Endothelial cell of umbilical vein (primary cell): Measurements from ENCODE around the gene BTN2A1. TPM values are rescaled to one million over a fixed set of nuclear protein-coding genes. Genes with fewer than 3 reads are reported as not detected.

Experiments
- BruUV-seq: library from RNA; stranded (reverse); fragments of 400-500 nt; replicated peaks from 2 replicates; lab custom pipeline; 2021; lab: Mats Ljungman, UMichigan
- CTCF ChIA-PET: fragments of 300-600, 350-600 bp; sonication (Branson Sonifier 250); formaldehyde crosslinking; loops from one replicate; lab custom pipeline; 2021; ENCODE audit warnings: antibody characterized with exemption, inconsistent platforms; lab: Charles Lee
- POLR2A ChIA-PET: fragments of 300-600, 350-600 bp; sonication (Branson Sonifier 250); formaldehyde crosslinking; loops from one replicate; lab custom pipeline; 2021; ENCODE audit warnings: antibody characterized with exemption, inconsistent platforms; lab: Charles Lee
- DNase-seq: peaks from one replicate; pipeline ENCODE4 v3.0.0-alpha.2; 2011; ENCODE audit warnings: low read depth, low spot score
- FAIRE-seq: peaks from 2 replicates; lab custom pipeline; 2011; peaks lifted over from hg19 to GRCh38; lab: Jason Lieb, UNC
- H2AFZ ChIP-seq: 2 replicates; pipeline ENCODE4 v1.6.0; 2012; ENCODE audit warnings: low read depth, low read length, control low read depth, inconsistent platforms
- H3K27ac ChIP-seq: 2 replicates; pipeline ENCODE4 v1.5.1; 2011; ENCODE audit warnings: low read depth, mild to moderate bottlenecking, control low read depth, low read length, moderate library complexity; ENCODE audit not compliant: insufficient read depth
- H3K27me3 ChIP-seq, 2 experiments: 2 replicates each; pipeline versions ENCODE4 v1.6.0 to v1.6.1; 2011; ENCODE audit warnings: low read length in 2 of 2, mixed read lengths in 1 of 2; ENCODE audit not compliant: control insufficient read depth in 2 of 2, insufficient read depth in 2 of 2
- H3K36me3 ChIP-seq, 2 experiments: 2 replicates in 1 of 2; 3 replicates in 1 of 2; pipeline ENCODE4 v1.5.1; 2011; ENCODE audit warnings: low read length in 2 of 2, mild to moderate bottlenecking in 1 of 2, moderate library complexity in 1 of 2; ENCODE audit not compliant: control insufficient read depth in 2 of 2, insufficient read depth in 2 of 2; ENCODE audit errors: extremely low read depth in 1 of 2
- H3K4me1 ChIP-seq: 3 replicates; pipeline ENCODE4 v1.5.1; 2011; ENCODE audit warnings: mild to moderate bottlenecking, low read length; ENCODE audit not compliant: control insufficient read depth, insufficient read depth; ENCODE audit errors: extremely low read depth
- H3K4me2 ChIP-seq: 2 replicates; pipeline ENCODE4 v1.6.1; 2011; ENCODE audit warnings: low read length, control low read depth, mixed read lengths; ENCODE audit not compliant: insufficient read depth
- H3K4me3 ChIP-seq, 3 experiments: fragments of 200-600 bp in 1 of 3; sonication (generic), shearing (Covaris generic) in 1 of 3; replicated peaks in 1 of 3; 2 replicates each; pipeline ENCODE4 v1.5.1; 2011 to 2016; ENCODE audit warnings: control low read depth in 3 of 3, low read length in 3 of 3, mild to moderate bottlenecking in 2 of 3, inconsistent platforms in 1 of 3, low read depth in 1 of 3, moderate library complexity in 1 of 3; ENCODE audit not compliant: insufficient read depth in 1 of 3
- H3K79me2 ChIP-seq: 2 replicates; pipeline ENCODE4 v1.6.0; 2012; ENCODE audit warnings: low read length, inconsistent platforms; ENCODE audit not compliant: control insufficient read depth, insufficient read depth
- H3K9ac ChIP-seq: replicated peaks from 2 replicates; pipeline ENCODE3; 2011; ENCODE audit warnings: low read length, control low read depth; ENCODE audit not compliant: insufficient read depth; ENCODE audit errors: extremely low read depth
- H3K9me1 ChIP-seq: replicated peaks from 3 replicates; pipeline ENCODE4 v1.6.0; 2011; ENCODE audit warnings: mild to moderate bottlenecking, low read length; ENCODE audit not compliant: control insufficient read depth, insufficient read depth; ENCODE audit errors: extremely low read depth
- H3K9me3 ChIP-seq: replicated peaks from 2 replicates; pipeline ENCODE4 v1.5.1; 2012; ENCODE audit warnings: low read length, inconsistent platforms; ENCODE audit not compliant: control insufficient read depth, insufficient read depth
- H4K20me1 ChIP-seq: replicated peaks from 2 replicates; pipeline ENCODE3; 2011; ENCODE audit warnings: mild to moderate bottlenecking, low read length; ENCODE audit not compliant: control insufficient read depth, insufficient read depth; ENCODE audit errors: extremely low read depth
- CTCF ChIP-seq, 2 donors: IDR thresholded peaks; 1 replicate in 1 of 2; 2 replicates in 1 of 2; pipeline ENCODE4 v1.5.1; 2011; ENCODE audit warnings: low read length in 2 of 2, mild to moderate bottlenecking in 2 of 2, moderate library complexity in 2 of 2, control low read depth in 1 of 2, inconsistent platforms in 1 of 2, low read depth in 1 of 2; ENCODE audit not compliant: insufficient read depth in 1 of 2; ENCODE audit errors: extremely low read depth in 1 of 2
- EZH2 ChIP-seq: IDR thresholded peaks from 2 replicates; pipeline ENCODE4 v1.6.1; 2012; ENCODE audit warnings: borderline replicate concordance, low read depth, mild to moderate bottlenecking, moderate library complexity, low read length, inconsistent platforms; ENCODE audit not compliant: severe bottlenecking
- FOS ChIP-seq: IDR thresholded peaks from 2 replicates; pipeline ENCODE4 v1.6.1; 2011; ENCODE audit warnings: mild to moderate bottlenecking, low read length, moderate library complexity, borderline replicate concordance; ENCODE audit not compliant: insufficient read depth
- GATA2 ChIP-seq: IDR thresholded peaks from 2 replicates; pipeline ENCODE4 v1.7.0; 2011; ENCODE audit warnings: low read depth, mild to moderate bottlenecking, moderate library complexity, mixed read lengths, low read length; ENCODE audit not compliant: insufficient read length, insufficient read depth
- JUN ChIP-seq: IDR thresholded peaks from 2 replicates; pipeline ENCODE4 v1.6.1; 2011; ENCODE audit warnings: borderline replicate concordance, low read depth; ENCODE audit not compliant: insufficient read length, insufficient read depth
- POLR2A ChIP-seq: IDR thresholded peaks from 2 replicates; pipeline ENCODE4 v1.6.1; 2012; ENCODE audit warnings: low read depth, mild to moderate bottlenecking, control low read depth, low read length
- POLR2AphosphoS5 ChIP-seq: IDR thresholded peaks from 2 replicates; pipeline ENCODE4 v1.6.1; 2012; ENCODE audit warnings: low read depth, mild to moderate bottlenecking, control low read depth, low read length, moderate library complexity; ENCODE audit not compliant: insufficient read depth
- dilution Hi-C: fragments of 300-500 bp; cut with MboI; formaldehyde crosslinking; loops from one replicate; pipeline ENCODE4 v1.15.0; 2019; ENCODE audit warnings: low sequenced_read_pairs; ENCODE audit not compliant: extremely low pct_ligation_motif_present
- intact Hi-C: fragments of 100-400 bp; cut with micrococcal nuclease; formaldehyde crosslinking; loops from one replicate; pipeline ENCODE4 v1.10.0; 2022
- polyA plus RNA-seq, 4 experiments: library from polyadenylated mRNA; depleted of rRNA in 3 of 4; stranded (reverse) in 3 of 4; unstranded in 1 of 4; fragments of >200 nt; gene quantifications; 2 replicates each; pipeline versions ENCODE4 v1.2.1 to v1.2.3, GENCODE V29; 2011 to 2012; ENCODE audit warnings: missing spikeins in 1 of 4
- total RNA-seq: library from RNA; stranded (reverse); gene quantifications from 2 replicates; pipeline ENCODE4 v1.2.3, GENCODE V29; 2021
- TF ChIP-seq, protein P1 (sequence below): IDR thresholded peaks from 2 replicates; pipeline ENCODE4 v1.6.1; 2011; ENCODE audit not compliant: insufficient read depth, insufficient read length

Gene BTN2A1
- total and polyA plus RNA-seq, 2 donors (not counting 3 experiments of a cell fraction or from before 2014, with no cell fraction given), result 25.1 to 31.9 TPM

DNA sequence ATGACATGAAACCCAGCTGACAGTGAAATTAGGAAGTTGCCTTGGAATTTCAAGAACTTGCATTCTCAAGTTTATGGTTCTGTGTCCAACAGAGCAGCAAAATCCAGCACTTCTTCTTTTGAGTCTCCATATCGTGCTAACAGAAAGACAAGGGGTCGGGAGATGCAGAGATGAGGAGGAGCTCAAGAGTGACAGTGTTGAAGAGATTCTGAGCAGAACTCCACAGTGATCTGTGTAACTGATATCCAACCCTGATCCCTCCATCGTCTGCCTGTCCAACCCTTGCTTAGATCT is 21.2 kb downstream of the BTN2A1 start:
- Histone ChIP-seq H3K4me1 (peaks cover 18% of the 10 kb centered on the region), H2AFZ (no peak overlapping the region), H3K36me3 (no peaks in the 10 kb centered on the region), H3K27me3 (no peaks in the 10 kb centered on the region), H3K9me1 (no peaks in the 10 kb centered on the region), H3K79me2 (no peaks in the 10 kb centered on the region), H3K9ac (no peak overlapping the region), H3K4me3 (no peak overlapping the region), H3K4me2 (no peak overlapping the region), H3K9me3 (no peaks in the 10 kb centered on the region), H4K20me1 (no peaks in the 10 kb centered on the region), H3K27ac (no peak overlapping the region)
- no peak for TF ChIP-seq FOS
- no peak for TF ChIP-seq POLR2A
- no peak for TF ChIP-seq EZH2
- no peak for TF ChIP-seq JUN
- TF ChIP-seq POLR2AphosphoS5, result no peak
- no peak for TF ChIP-seq CTCF (IDR thresholded peaks at IDR 0.05; ENCODE audit: extremely low read depth in 1 of 2, insufficient read depth in 1 of 2, low read depth in 1 of 2, low read length in 2 of 2)
- TF ChIP-seq, protein P1, sequence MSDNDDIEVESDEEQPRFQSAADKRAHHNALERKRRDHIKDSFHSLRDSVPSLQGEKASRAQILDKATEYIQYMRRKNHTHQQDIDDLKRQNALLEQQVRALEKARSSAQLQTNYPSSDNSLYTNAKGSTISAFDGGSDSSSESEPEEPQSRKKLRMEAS, result no peak
- no peak for TF ChIP-seq GATA2
- dilution Hi-C loops (no loop called here), intact Hi-C loops (no loop called here)
- no peak for FAIRE-seq
- POLR2A ChIA-PET, result no interaction called here
- no TSS peak for BruUV-seq
- no peak for DNase-seq
- CTCF ChIA-PET, result interaction anchor here (0.8 kb wide), 1 partner anchor 137 kb away, joined by 4 read pairs; no protein-coding TSS in a partner anchor
